ENCODE data around the gene TSHZ3.

GRCh38 chr19:31282346-31282745 lies 66.9 kb downstream of the TSHZ3 start:
- TF ChIP-seq CTCF (IDR thresholded peaks at IDR 0.05), result no peak
- TF ChIP-seq POLR2A (IDR thresholded peaks at IDR 0.05), result no peak

Measured in esophagus squamous epithelium (tissue), 4 donors.